Peyer's patch (tissue), 4 donors: ENCODE data around the gene TCEA2. TPM values are rescaled to one million over a fixed set of nuclear protein-coding genes. Genes with fewer than 3 reads are reported as not detected.
A peak's percentile ranks its signal among the peaks of the same experiment; 100 is the strongest.

ENCODE experiments used
- DNase-seq, 3 donors: peaks; one replicate each; pipeline ENCODE4 v3.0.0-alpha.2; 2017 to 2019
- H3K27ac ChIP-seq, 4 donors: fragments of 200-600 bp; sonication (generic); one replicate each; pipeline ENCODE4 v1.5.1; 2016 to 2019
- H3K27me3 ChIP-seq, 2 donors: fragments of 200-600 bp; sonication (generic); one replicate each; pipeline ENCODE4 v1.5.1; 2019
- H3K36me3 ChIP-seq, 3 donors: fragments of 200-600 bp; sonication (generic); one replicate each; pipeline ENCODE4 v1.5.1; 2016 to 2019
- H3K4me1 ChIP-seq, 4 donors: fragments of 200-600 bp; sonication (generic); one replicate each; pipeline ENCODE4 v1.5.1; 2016 to 2019
- H3K4me3 ChIP-seq, 4 donors: fragments of 200-600 bp; sonication (generic); 1 replicate in 3 of 4; 2 replicates in 1 of 4; pipeline ENCODE4 v1.5.1; 2016 to 2019; ENCODE audit warnings: mild to moderate bottlenecking in 1 of 4
- H3K9me3 ChIP-seq, 4 donors: fragments of 200-600 bp; sonication (generic); one replicate each; pipeline ENCODE4 v1.5.1; 2016 to 2019; ENCODE audit warnings: mild to moderate bottlenecking in 1 of 4
- CTCF ChIP-seq, 6 experiments: fragments of 450-650 bp in 4 of 6; fragments of 200-600 bp in 2 of 6; sonication (generic) in 1 of 6; IDR thresholded peaks; one replicate each; pipeline ENCODE4 v1.5.1; 2017 to 2019; ENCODE audit warnings: antibody characterized with exemption in 6 of 6, mild to moderate bottlenecking in 3 of 6, moderate library complexity in 1 of 6
- POLR2A ChIP-seq, 2 donors: fragments of 450-650 bp; IDR thresholded peaks; one replicate each; pipeline ENCODE4 v1.5.1; 2017; ENCODE audit warnings: antibody characterized with exemption in 2 of 2, mild to moderate bottlenecking in 2 of 2, moderate library complexity in 2 of 2
- total RNA-seq, 4 donors: library from RNA; depleted of rRNA; stranded (reverse); fragments of >200 nt; gene quantifications; one replicate each; pipeline ENCODE4 v1.1.0, GENCODE V29; 2016

Gene TCEA2
- total RNA-seq, 4 donors from 2014 or later: 4.7 to 19.8 (median 8.3) TPM

GRCh38 chr20:64095455-64095854 lies 32.5 kb downstream of the TCEA2 start:
- H3K27me3 ChIP-seq: no peaks in the 10 kb centered on the region

GRCh38 chr20:64095927-64096326 lies 32.9 kb downstream of the TCEA2 start:
- H3K36me3 ChIP-seq: no peaks in the 10 kb centered on the region
- DNase-seq: no peak
- H3K4me1 ChIP-seq: peaks cover 0 to 14% (median 0%) of the 10 kb centered on the region in 4 donors
- no peak overlapping the region for H3K4me3 ChIP-seq
- H3K27me3 ChIP-seq: peaks cover 0 to under 1% of the 10 kb centered on the region in 2 donors
- no peaks in the 10 kb centered on the region for H3K9me3 ChIP-seq
- no peak overlapping the region for H3K27ac ChIP-seq
- no peak for TF ChIP-seq CTCF (IDR thresholded peaks at IDR 0.05)
- TF ChIP-seq POLR2A (IDR thresholded peaks at IDR 0.05): no peak

More at GRCh38 chr20:64095455-64095854, 32.5 kb downstream of the TCEA2 start:
- Histone ChIP-seq H3K36me3 (no peaks in the 10 kb centered on the region), H3K9me3 (no peaks in the 10 kb centered on the region), H3K4me1 (peaks cover 0 to 9% (median 0%) of the 10 kb centered on the region in 4 donors), H3K4me3 (no peak overlapping the region), H3K27ac (no peak overlapping the region)
- TF ChIP-seq CTCF (IDR thresholded peaks at IDR 0.05): no peak
- no peak for DNase-seq

- Histone ChIP-seq H3K9me3 (no peaks in the 10 kb centered on the region), H3K27me3 (peaks cover 0 to 6% of the 10 kb centered on the region in 2 donors), H3K4me3 (no peak overlapping the region), H3K36me3 (no peaks in the 10 kb centered on the region), H3K27ac (no peak overlapping the region), H3K4me1 (peaks cover 0 to 15% (median 0%) of the 10 kb centered on the region in 4 donors)
- DNase-seq: no peak
- TF ChIP-seq POLR2A (IDR thresholded peaks at IDR 0.05) (no peak), CTCF (IDR thresholded peaks at IDR 0.05) (no peak)
These were observed 33.5 kb downstream of the TCEA2 start for GRCh38 chr20:64096535-64096934.

GRCh38 chr20:64098471-64099013 lies 35.5 kb downstream of the TCEA2 start:
- TF ChIP-seq CTCF (IDR thresholded peaks at IDR 0.05) (no peak), POLR2A (IDR thresholded peaks at IDR 0.05) (no peak)
- Histone ChIP-seq H3K36me3 (no peaks in the 10 kb centered on the region), H3K4me3 (no peak overlapping the region), H3K27me3 (peaks cover 0 to 19% of the 10 kb centered on the region in 2 donors), H3K4me1 (peaks cover 0 to 24% (median 4%) of the 10 kb centered on the region in 4 donors), H3K9me3 (no peaks in the 10 kb centered on the region), H3K27ac (no peak overlapping the region)
- DNase-seq: no peak

- Histone ChIP-seq H3K27me3 (peaks cover 0 to 19% of the 10 kb centered on the region in 2 donors), H3K36me3 (no peaks in the 10 kb centered on the region), H3K27ac (peak overlapping the region in 1 of 4 donors; percentile 66), H3K9me3 (no peaks in the 10 kb centered on the region), H3K4me1 (peaks cover 0 to 24% (median 4%) of the 10 kb centered on the region in 4 donors), H3K4me3 (no peak overlapping the region)
- no peak for TF ChIP-seq POLR2A (IDR thresholded peaks at IDR 0.05)
- DNase-seq: no peak
These were observed 36.2 kb downstream of the TCEA2 start for GRCh38 chr20:64099086-64099786.

GRCh38 chr20:64099880-64100565 lies 37.0 kb downstream of the TCEA2 start:
- peaks cover 0 to 19% of the 10 kb centered on the region in 2 donors for H3K27me3 ChIP-seq
- peak overlapping the region in 1 of 4 donors; percentile 66 for H3K27ac ChIP-seq
- peaks cover 0 to 24% (median 4%) of the 10 kb centered on the region in 4 donors for H3K4me1 ChIP-seq
- H3K36me3 ChIP-seq: no peaks in the 10 kb centered on the region
- no peaks in the 10 kb centered on the region for H3K9me3 ChIP-seq
- peak in 2 of 3 donors; percentile 64 to 77 for DNase-seq
- no peak overlapping the region for H3K4me3 ChIP-seq
- TF ChIP-seq CTCF (IDR thresholded peaks at IDR 0.05): no peak
- no peak for TF ChIP-seq POLR2A (IDR thresholded peaks at IDR 0.05)
